Measurements from ENCODE around the gene WDPCP. TPM values are rescaled to one million over a fixed set of nuclear protein-coding genes. Genes with fewer than 3 reads are reported as not detected.

Gene WDPCP
- total and polyA plus RNA-seq, 2 of the 4 experiments (the other 2 are of a cell fraction): 2.2 to 10.2 TPM

DNA sequence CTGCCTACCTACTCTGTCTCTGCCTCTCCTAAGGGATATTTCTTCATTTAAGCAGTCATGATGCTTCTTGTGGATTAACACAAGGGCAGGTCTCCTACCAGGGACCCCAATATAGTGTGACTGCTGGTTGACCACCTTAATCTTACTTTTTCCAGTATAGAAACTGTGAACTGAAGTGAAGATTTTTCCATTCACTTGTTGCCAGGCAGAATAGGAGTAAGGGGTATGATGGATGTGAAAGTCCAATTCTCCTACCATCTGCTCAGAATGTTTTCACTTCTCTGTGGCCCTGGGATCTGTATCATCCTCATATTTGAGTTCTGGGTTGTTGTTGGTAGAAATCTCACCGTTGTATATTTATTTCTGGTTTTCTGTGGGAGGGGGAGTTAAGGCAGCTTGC is 247.8 kb downstream of the WDPCP start:
- Histone ChIP-seq H2BK20ac (ENCODE audit: low read depth, low read length) (no peak overlapping the region), H3K79me1 (ENCODE audit: low read depth in 1 of 2, low read length in 2 of 2) (no peaks in the 10 kb centered on the region), H3K23ac (ENCODE audit: low read depth, low read length) (no peak overlapping the region), H4K91ac (ENCODE audit: insufficient read depth, low read depth, low read length) (no peak overlapping the region), H3K4ac (ENCODE audit: low read depth, low read length) (no peak overlapping the region), H3K9me1 (ENCODE audit: insufficient read depth, low read length) (no peaks in the 10 kb centered on the region), H3K14ac (replicated peaks; ENCODE audit: low read depth, low read length) (no peak overlapping the region), H3K4me2 (ENCODE audit: low read depth, low read length) (no peak overlapping the region), H2AK5ac (ENCODE audit: low read depth, low read length) (no peak overlapping the region), H3K18ac (ENCODE audit: low read depth, low read length) (no peak overlapping the region), H2BK15ac (ENCODE audit: low read depth, low read length) (no peak overlapping the region), H3K4me1 (ENCODE audit: control insufficient read depth, insufficient read depth, low read length) (no peaks in the 10 kb centered on the region), H3K9ac (ENCODE audit: low read depth, low read length) (no peak overlapping the region), H2AFZ (replicated peaks; ENCODE audit: low read length, poor library complexity) (no peak overlapping the region), H2BK5ac (ENCODE audit: low read depth, low read length, poor library complexity, severe bottlenecking) (no peak overlapping the region), H3K56ac (ENCODE audit: extremely low read depth, insufficient read depth, low read length) (no peak overlapping the region), H4K5ac (ENCODE audit: low read depth, low read length) (no peak overlapping the region), H3K36me3 (ENCODE audit: control insufficient read depth, insufficient read depth, low read length) (no peaks in the 10 kb centered on the region), H3K27ac (ENCODE audit: insufficient read depth, low read length) (no peak overlapping the region), H3K4me3 (ENCODE audit: insufficient read depth, low read depth, low read length) (no peak overlapping the region), H4K20me1 (ENCODE audit: insufficient read depth, low read length) (no peaks in the 10 kb centered on the region), H4K8ac (ENCODE audit: low read depth in 2 of 2, low read length in 2 of 2) (no peak overlapping the region), H3K27me3 (ENCODE audit: control insufficient read depth, insufficient read depth, low read length) (no peaks in the 10 kb centered on the region), H2AK9ac (replicated peaks; ENCODE audit: low read depth, low read length, poor library complexity) (no peak overlapping the region), H3K9me3 (ENCODE audit: control insufficient read depth, insufficient read depth, low read length) (no peaks in the 10 kb centered on the region; the same call in 1 of the 2 replicates), H2BK120ac (ENCODE audit: low read depth, low read length) (no peak overlapping the region)
- dilution Hi-C loops (cut with HindIII; ENCODE audit: low sequenced_read_pairs, unreplicated experiment): no loop called here
- no peak for TF ChIP-seq MAFK (IDR thresholded peaks at IDR 0.05; ENCODE audit: low read depth, low read length)
- TF ChIP-seq MXI1 (IDR thresholded peaks at IDR 0.05; ENCODE audit: borderline replicate concordance, low read depth, low read length): no peak
- no peak for TF ChIP-seq RAD21 (IDR thresholded peaks at IDR 0.05; ENCODE audit: low read length)
- no peak for TF ChIP-seq RFX5 (IDR thresholded peaks at IDR 0.05; ENCODE audit: low read depth, low read length)
- no peak for TF ChIP-seq POLR2A (IDR thresholded peaks at IDR 0.05; ENCODE audit: low read depth, low read length)
- TF ChIP-seq CEBPB (IDR thresholded peaks at IDR 0.05; ENCODE audit: low read depth, low read length): no peak
- no peak for TF ChIP-seq USF2 (IDR thresholded peaks at IDR 0.05; ENCODE audit: low read depth, low read length)
- TF ChIP-seq SMC3 (IDR thresholded peaks at IDR 0.05; ENCODE audit: low read depth, low read length): no peak
- no peak for TF ChIP-seq MAZ (IDR thresholded peaks at IDR 0.05; ENCODE audit: borderline replicate concordance, low read depth, low read length)
- no peak for TF ChIP-seq RCOR1 (IDR thresholded peaks at IDR 0.05; ENCODE audit: insufficient replicate concordance, low read length)
- WGBS, 2 experiments (ENCODE audit: extremely low coverage in 2 of 2, insufficient read length in 1 of 2): no CpG with 5 or more reads among the region's 1 CpG
- POLR2A ChIA-PET (ENCODE audit: unreplicated experiment): no interaction called here
- intact Hi-C loops (cut with micrococcal nuclease): no loop called here
- CTCF ChIA-PET: no interaction called here
- ATAC-seq (ENCODE audit: low read depth): no peak
- BruUV-seq (replicated peaks): no TSS peak
- in situ Hi-C loops (cut with MboI; ENCODE audit: low sequenced_read_pairs): no loop called here
- DNase-seq: no peak

Data from IMR-90 (cell line).